ENCODE measurements around the gene REV3L. TPM values are rescaled to one million over a fixed set of nuclear protein-coding genes. Genes with fewer than 3 reads are reported as not detected.

Gene REV3L
- total and polyA plus RNA-seq, 9 of the 15 experiments (the other 6 are each of a cell fraction or from before 2014, with no cell fraction given) = 5.5 to 24.4 (median 14.4) TPM

GRCh38 chr6:111428811-111429210, 54.2 kb downstream of the REV3L start (continued):
- TF ChIP-seq CSDE1 (IDR thresholded peaks at IDR 0.05) (no peak), HDAC1 (IDR thresholded peaks at IDR 0.05) (peak in 1 of 2 experiments; percentile 66; a peak in 1 of 4 replicates), USF2 (CRISPR knock-in tag; IDR thresholded peaks at IDR 0.05) (no peak), ZNF507 (tag; conservative IDR thresholded peaks at IDR 0.05) (no peak), TRIM24 (IDR thresholded peaks at IDR 0.05) (peak in 1 of 2 experiments; percentile 66; a peak in 2 of 4 replicates), ZNF280A (IDR thresholded peaks at IDR 0.05; ENCODE audit: low read depth, partially characterized antibody) (peak; percentile 75), TAL1 (IDR thresholded peaks at IDR 0.05) (no peak), ELK1 (CRISPR knock-in tag; IDR thresholded peaks at IDR 0.05) (no peak), KAT7 (CRISPR knock-in tag; IDR thresholded peaks at IDR 0.05; ENCODE audit: borderline replicate concordance) (no peak), ZBTB5 (IDR thresholded peaks at IDR 0.05) (no peak), TRIM28 (IDR thresholded peaks at IDR 0.05) (peak; percentile 66; the same call in 1 of the 2 replicates), NUFIP1 (IDR thresholded peaks at IDR 0.05; ENCODE audit: partially characterized antibody) (no peak), HSF4 (CRISPR knock-in tag; IDR thresholded peaks at IDR 0.05; ENCODE audit: borderline replicate concordance) (no peak), FOXA3 (CRISPR knock-in tag; conservative IDR thresholded peaks at IDR 0.05 in 1 of 2, IDR thresholded peaks at IDR 0.05 in 1 of 2) (no peak), SMARCC2 (IDR thresholded peaks at IDR 0.05; ENCODE audit: low read depth) (no peak)
